K562 (cell line): ENCODE data around the gene SLC44A1. TPM values are rescaled to one million over a fixed set of nuclear protein-coding genes. Genes with fewer than 3 reads are reported as not detected.

ENCODE experiments used
- ATAC-seq: fragments of 200-7000 bp; cut with Tn5 transposase; 3 replicates; pipeline ENCODE4 v1.9.1; 2020; ENCODE audit warnings: moderate library complexity
- BruUV-seq: library from RNA; stranded (reverse); fragments of 400-500 nt; replicated peaks from 2 replicates; lab custom pipeline; 2021; lab: Mats Ljungman, UMichigan
- CTCF ChIA-PET: fragments of 300-600 bp; formaldehyde crosslinking; extraction: SDS; loops from one replicate; lab custom pipeline; 2021; ENCODE audit warnings: low intra/inter-chr PET ratio; lab: Yijun Ruan, JAX
- POLR2A ChIA-PET: fragments of 300-600, 350-650 bp; sonication (Branson Sonifier 250); formaldehyde crosslinking; extraction: SDS; loops from one replicate; lab custom pipeline; 2021; ENCODE audit warnings: antibody characterized with exemption, inconsistent platforms; lab: Yijun Ruan, JAX
- DNase-seq, 4 experiments: peaks; one replicate each; pipeline versions ENCODE4 v3.0.0 to v3.0.0-alpha.2; 2011 to 2018; ENCODE audit warnings: low spot score in 3 of 4, mixed read lengths in 3 of 4; ENCODE audit errors: extremely low read depth in 1 of 4
- FAIRE-seq: peaks from 2 replicates; lab custom pipeline; 2011; peaks lifted over from hg19 to GRCh38; lab: Jason Lieb, UNC
- H2AFZ ChIP-seq: 2 replicates; pipeline ENCODE4 v1.6.0; 2011; ENCODE audit warnings: low read depth, low read length, control low read depth, inconsistent platforms
- H3K27ac ChIP-seq: fragments of 200-600 bp; 3 replicates; pipeline ENCODE4 v1.8.0; 2011; ENCODE audit warnings: low read depth, mild to moderate bottlenecking, control low read depth, inconsistent platforms, low read length, moderate library complexity, mixed read lengths; ENCODE audit errors: extremely low read depth
- H3K27me3 ChIP-seq, 2 experiments: fragments of 300-600 bp in 1 of 2; 2 replicates in 1 of 2; 3 replicates in 1 of 2; pipeline versions ENCODE4 v1.6.0 to v1.8.0; 2011; ENCODE audit warnings: inconsistent platforms in 2 of 2, low read length in 2 of 2, mild to moderate bottlenecking in 1 of 2, mixed read lengths in 1 of 2, moderate library complexity in 1 of 2; ENCODE audit not compliant: control insufficient read depth in 2 of 2, insufficient read depth in 2 of 2
- H3K36me3 ChIP-seq: fragments of 300-600 bp; 3 replicates; pipeline ENCODE4 v1.8.0; 2011; ENCODE audit warnings: mild to moderate bottlenecking, low read length, inconsistent platforms; ENCODE audit not compliant: control insufficient read depth, insufficient read depth
- H3K4me1 ChIP-seq, 2 experiments: fragments of 200-600 bp in 1 of 2; replicated peaks in 1 of 2; 2 replicates in 1 of 2; 3 replicates in 1 of 2; pipeline versions ENCODE4 v1.5.1 to v1.8.0; 2011; ENCODE audit warnings: inconsistent platforms in 2 of 2, low read length in 2 of 2, mild to moderate bottlenecking in 1 of 2, mixed read lengths in 1 of 2, moderate library complexity in 1 of 2; ENCODE audit not compliant: control insufficient read depth in 2 of 2, insufficient read depth in 2 of 2
- H3K4me2 ChIP-seq: 2 replicates; pipeline ENCODE4 v1.6.1; 2011; ENCODE audit warnings: low read length, control low read depth, inconsistent platforms, mixed read lengths; ENCODE audit not compliant: insufficient read depth
- H3K4me3 ChIP-seq: fragments of 200-600 bp; sonication (generic), shearing (Covaris generic); 2 replicates; pipeline ENCODE4 v1.5.1; 2016; ENCODE audit warnings: control low read depth, inconsistent platforms
- H3K79me2 ChIP-seq: fragments of 200-600 bp; 3 replicates; pipeline ENCODE4 v1.8.0; 2011; ENCODE audit warnings: low read length, inconsistent platforms; ENCODE audit not compliant: control insufficient read depth, insufficient read depth
- H3K9ac ChIP-seq, 2 experiments: 2 replicates each; pipeline versions ENCODE4 v1.6.0 to v1.6.1; 2011; ENCODE audit warnings: low read depth in 2 of 2, low read length in 2 of 2, control low read depth in 1 of 2, inconsistent platforms in 1 of 2, mild to moderate bottlenecking in 1 of 2, mixed read lengths in 1 of 2; ENCODE audit not compliant: insufficient read depth in 1 of 2
- H3K9me1 ChIP-seq: one replicate; pipeline ENCODE4 v1.6.0; 2011; ENCODE audit warnings: inconsistent platforms, mild to moderate bottlenecking, low read length, moderate library complexity; ENCODE audit not compliant: control insufficient read depth, insufficient read depth
- H3K9me3 ChIP-seq: replicated peaks from 2 replicates; pipeline ENCODE4 v1.5.1; 2011; ENCODE audit warnings: low read depth, low read length, inconsistent platforms; ENCODE audit not compliant: control insufficient read depth, insufficient read depth
- H4K20me1 ChIP-seq: replicated peaks from 2 replicates; pipeline ENCODE4 v1.6.1; 2011; ENCODE audit warnings: low read length, inconsistent platforms, mixed read lengths; ENCODE audit not compliant: control insufficient read depth, insufficient read depth
- CAMTA2 ChIP-seq: fragments of 250-450 bp; sonication (Bioruptor Pico); conservative IDR thresholded peaks from 2 replicates; pipeline ENCODE4 v1.5.1; 2022
- EGR1 ChIP-seq: fragments of 450-650 bp; conservative IDR thresholded peaks from 2 replicates; pipeline ENCODE4 v1.6.1; 2017; ENCODE audit warnings: mild to moderate bottlenecking
- GTF2A2 ChIP-seq: IDR thresholded peaks from 2 replicates; pipeline ENCODE4 v1.6.1; 2016; ENCODE audit warnings: mild to moderate bottlenecking, missing genetic modification characterization, missing compliant biosample characterization
- L3MBTL2 ChIP-seq: fragments of 450-650 bp; IDR thresholded peaks from 2 replicates; pipeline ENCODE4 v1.6.1; 2016; ENCODE audit warnings: mild to moderate bottlenecking, moderate library complexity
- MAZ ChIP-seq, 2 experiments: fragments of 450-650 bp in 1 of 2; sonication (generic) in 1 of 2; formaldehyde crosslinking; IDR thresholded peaks in 1 of 2; conservative IDR thresholded peaks in 1 of 2; 2 replicates each; pipeline versions ENCODE4 v1.4.0 to v1.5.0; 2020; ENCODE audit warnings: mild to moderate bottlenecking in 1 of 2, missing genetic modification reagents in 1 of 2
- MCM3 ChIP-seq: fragments of 450-650 bp; IDR thresholded peaks from 2 replicates; pipeline ENCODE4 v1.6.1; 2016
- MCM5 ChIP-seq: fragments of 450-650 bp; IDR thresholded peaks from 2 replicates; pipeline ENCODE4 v1.6.1; 2016; ENCODE audit warnings: low read depth
- MLX ChIP-seq, 2 experiments: fragments of 450-650 bp in 1 of 2; sonication (generic) in 1 of 2; formaldehyde crosslinking; conservative IDR thresholded peaks; 2 replicates each; pipeline versions ENCODE4 v1.4.0 to v1.8.1; 2020 to 2022; ENCODE audit warnings: mild to moderate bottlenecking in 1 of 2, missing genetic modification reagents in 1 of 2
- SMARCE1 ChIP-seq: fragments of 450-650 bp; IDR thresholded peaks from 2 replicates; pipeline ENCODE4 v1.7.1; 2016; ENCODE audit warnings: mild to moderate bottlenecking
- VEZF1 ChIP-seq: fragments of 200-800 bp; sonication (Bioruptor generic); IDR thresholded peaks from 2 replicates; pipeline ENCODE4 v1.6.1; 2017; ENCODE audit warnings: missing genetic modification characterization, missing compliant biosample characterization
- ZC3H4 ChIP-seq: sonication (generic); formaldehyde crosslinking; IDR thresholded peaks from 2 replicates; pipeline ENCODE4 v1.9.0; 2021; ENCODE audit warnings: missing genetic modification reagents, borderline replicate concordance
- ZNF655 ChIP-seq: fragments of 250-450 bp; sonication (Bioruptor Pico); IDR thresholded peaks from 2 replicates; pipeline ENCODE4 v1.5.0; 2021
- ZNF77 ChIP-seq: fragments of 250-450 bp; sonication (Bioruptor Pico); IDR thresholded peaks from 2 replicates; pipeline ENCODE4 v1.5.0; 2020
- ZNF785 ChIP-seq: fragments of 250-450 bp; sonication (Bioruptor Pico); IDR thresholded peaks from 2 replicates; pipeline ENCODE4 v1.4.0; 2020; ENCODE audit warnings: mild to moderate bottlenecking
- WGBS: fragments of 100-300 bp; shearing (Covaris generic); methylation state at CpG from one replicate; pipeline ENCODE4 v1.1.6; 2016; ENCODE audit warnings: low coverage, mixed read lengths; ENCODE audit not compliant: insufficient coverage; ENCODE audit errors: missing lambda C conversion rate; 5-methylcytosine and 5-hydroxymethylcytosine counted together
- in situ Hi-C: fragments of 300-500 bp; cut with MboI; formaldehyde crosslinking; loops from 4 replicates; pipeline ENCODE4 v1.15.0; 2018; ENCODE audit warnings: inconsistent platforms, mixed read lengths
- intact Hi-C: fragments of 100-400 bp; cut with micrococcal nuclease; formaldehyde crosslinking; loops from 2 replicates; pipeline ENCODE4 v1.14.2; 2022
- polyA plus RNA-seq, 8 experiments: library from polyadenylated mRNA; depleted of rRNA in 4 of 8; stranded (reverse) in 5 of 8; unstranded in 3 of 8; fragments of >200 nt; fragmentation: Nextera tagmentation in 2 of 8; fragmentation: Illumina TruSeq in 1 of 8; extraction: Ambion mirVana in 2 of 8; extraction: Trizol in 1 of 8; gene quantifications; 2 replicates each; pipeline versions ENCODE4 v1.2.1 to v1.2.3, GENCODE V29; 2011 to 2014; ENCODE audit warnings: inconsistent platforms in 1 of 8, missing spikeins in 1 of 8
- total RNA-seq, 7 experiments: library from RNA; depleted of rRNA in 6 of 7; stranded (reverse); fragments of >200 nt in 6 of 7; fragmentation: Illumina TruSeq in 2 of 7; extraction: Trizol in 2 of 7; gene quantifications; 2 replicates each; pipeline versions ENCODE4 v1.2.1 to v1.2.3, GENCODE V29; 2011 to 2021; ENCODE audit warnings: low replicate concordance in 1 of 7

Gene SLC44A1
- total and polyA plus RNA-seq, 9 of the 15 experiments (the other 6 are each of a cell fraction or from before 2014, with no cell fraction given) = 0.11 to 0.59 (median 0.30) TPM

GRCh38 chr9:105198023-105198422 is 46.4 kb upstream of the SLC44A1 start:
- ATAC-seq = no peak
- in situ Hi-C loops (no loop called here), intact Hi-C loops (no loop called here)
- H3K4me1 ChIP-seq = no peaks in the 10 kb centered on the region
- no peak overlapping the region for H3K9ac ChIP-seq
- H4K20me1 ChIP-seq = no peaks in the 10 kb centered on the region
- no peaks in the 10 kb centered on the region for H3K79me2 ChIP-seq
- no peak overlapping the region for H3K27ac ChIP-seq
- no TSS peak for BruUV-seq
- H3K9me1 ChIP-seq = no peaks in the 10 kb centered on the region
- H3K27me3 ChIP-seq = no peaks in the 10 kb centered on the region
- no peak for DNase-seq
- no peak for FAIRE-seq
- ChIA-PET CTCF (no interaction called here), POLR2A (no interaction called here)
- no peak overlapping the region for H3K4me3 ChIP-seq
- TF ChIP-seq GTF2A2 (tag) (no peak), MCM3 (no peak), SMARCE1 (no peak), ZNF655 (CRISPR knock-in tag) (no peak), VEZF1 (CRISPR knock-in tag) (no peak), MAZ (CRISPR knock-in tag; conservative IDR thresholded peaks at IDR 0.05 in 1 of 2, IDR thresholded peaks at IDR 0.05 in 1 of 2) (no peak), MCM5 (no peak), ZNF785 (CRISPR knock-in tag) (no peak), L3MBTL2 (no peak), EGR1 (no peak), MLX (CRISPR knock-in tag; conservative IDR thresholded peaks at IDR 0.05) (no peak), ZNF77 (CRISPR knock-in tag) (no peak), CAMTA2 (CRISPR knock-in tag) (no peak), ZC3H4 (CRISPR knock-in tag) (no peak)
- H3K36me3 ChIP-seq = no peaks in the 10 kb centered on the region
- no peak overlapping the region for H3K4me2 ChIP-seq
- 3% methylated on average over 2 of the region's 2 CpGs for WGBS
- H3K9me3 ChIP-seq = no peaks in the 10 kb centered on the region
- no peak overlapping the region for H2AFZ ChIP-seq
